PC-3 (cell line): Measurements from ENCODE around the gene GALNT15. TPM values are rescaled to one million over a fixed set of nuclear protein-coding genes. Genes with fewer than 3 reads are reported as not detected.

Experiments used
- ATAC-seq: fragments of 200-7000 bp; cut with Tn5 transposase; 2 replicates; pipeline ENCODE4 v1.9.1; 2020; ENCODE audit warnings: mild to moderate bottlenecking, moderate library complexity
- BruUV-seq: library from RNA; stranded (reverse); fragments of 400-500 nt; replicated peaks from 2 replicates; lab custom pipeline; 2021; lab: Mats Ljungman, UMichigan
- CTCF ChIA-PET: fragments of 300-600 bp; sonication (Branson Sonifier 250); formaldehyde crosslinking; loops from one replicate; lab custom pipeline; 2022; ENCODE audit warnings: antibody characterized with exemption; lab: Charles Lee
- POLR2A ChIA-PET: fragments of 300-600 bp; sonication (Branson Sonifier 250); formaldehyde crosslinking; loops from one replicate; lab custom pipeline; 2022; ENCODE audit warnings: antibody characterized with exemption; ENCODE audit not compliant: unreplicated experiment; lab: Charles Lee
- DNase-seq: peaks from one replicate; pipeline ENCODE4 v3.0.0-alpha.2; 2015
- H2AFZ ChIP-seq: fragments of 300-600 bp; sonication (generic); 2 replicates; pipeline ENCODE4 v1.6.0; 2016; ENCODE audit warnings: antibody characterized with exemption, low read length
- H3F3A ChIP-seq: fragments of 300-600 bp; sonication (generic); one replicate; pipeline ENCODE4 v1.6.0; 2017; ENCODE audit warnings: antibody characterized with exemption, low read length, control low read depth, mild to moderate bottlenecking; ENCODE audit not compliant: unreplicated experiment
- H3K27ac ChIP-seq: fragments of 300-600 bp; sonication (generic); 2 replicates; pipeline ENCODE4 v1.5.1; 2016; ENCODE audit warnings: mild to moderate bottlenecking, low read length
- H3K27me3 ChIP-seq: fragments of 300-600 bp; sonication (generic); 2 replicates; pipeline ENCODE4 v1.6.1; 2016; ENCODE audit warnings: low read length, mixed read lengths
- H3K36me3 ChIP-seq: fragments of 300-600 bp; sonication (generic); 2 replicates; pipeline ENCODE4 v1.6.1; 2016; ENCODE audit warnings: low read depth, mixed run types, low read length, mixed read lengths
- H3K4me1 ChIP-seq: fragments of 300-600 bp; sonication (generic); 2 replicates; pipeline ENCODE4 v1.5.1; 2016; ENCODE audit warnings: low read length; ENCODE audit not compliant: insufficient read depth
- H3K4me2 ChIP-seq: fragments of 300-600 bp; sonication (generic); 2 replicates; pipeline ENCODE4 v1.6.0; 2016; ENCODE audit warnings: low read length
- H3K4me3 ChIP-seq: fragments of 300-600 bp; sonication (generic); 2 replicates; pipeline ENCODE4 v1.5.1; 2016; ENCODE audit warnings: mild to moderate bottlenecking, low read length, mixed read lengths
- H3K79me2 ChIP-seq: fragments of 300-600 bp; sonication (generic); 2 replicates; pipeline ENCODE4 v1.6.1; 2017; ENCODE audit warnings: low read length, mixed read lengths
- H3K9ac ChIP-seq: fragments of 300-600 bp; sonication (generic); 2 replicates; pipeline ENCODE4 v1.6.0; 2016; ENCODE audit warnings: mild to moderate bottlenecking, low read length
- H3K9me2 ChIP-seq: fragments of 300-600 bp; sonication (generic); replicated peaks from 2 replicates; pipeline ENCODE4 v1.6.1; 2016; ENCODE audit warnings: mixed run types, low read length, mixed read lengths
- H3K9me3 ChIP-seq: fragments of 300-600 bp; sonication (generic); 2 replicates; pipeline ENCODE4 v1.6.1; 2016; ENCODE audit warnings: low read length, mixed read lengths
- H4K20me1 ChIP-seq: fragments of 300-600 bp; sonication (generic); 2 replicates; pipeline ENCODE4 v1.6.1; 2016; ENCODE audit warnings: low read length, mixed read lengths
- CTCF ChIP-seq: fragments of 300-600 bp; sonication (generic); conservative IDR thresholded peaks from 2 replicates; pipeline ENCODE4 v1.5.1; 2017; ENCODE audit warnings: antibody characterized with exemption, low read depth, mild to moderate bottlenecking, low read length
- EZH2 ChIP-seq: fragments of 300-600 bp; sonication (generic); IDR thresholded peaks from one replicate; pipeline ENCODE4 v1.6.1; 2017; ENCODE audit warnings: antibody characterized with exemption, mild to moderate bottlenecking, low read length; ENCODE audit not compliant: unreplicated experiment
- EZH2phosphoT487 ChIP-seq: fragments of 300-600 bp; sonication (generic); IDR thresholded peaks from 2 replicates; pipeline ENCODE4 v1.6.1; 2018; ENCODE audit warnings: mild to moderate bottlenecking, antibody characterized with exemption, low read length, borderline replicate concordance
- intact Hi-C: fragments of 100-400 bp; cut with micrococcal nuclease; formaldehyde crosslinking; loops from 2 replicates; pipeline ENCODE4 v1.9.0; 2023
- total RNA-seq: library from RNA; depleted of rRNA; stranded (reverse); fragments of >200 nt; gene quantifications from 2 replicates; pipeline ENCODE4 v1.2.3, GENCODE V29; 2014

Gene GALNT15
- total RNA-seq, 1 experiment from 2014 or later, result not detected

GRCh38 chr3:16224325-16224724 is 49.8 kb downstream of the GALNT15 start:
- no peaks in the 10 kb centered on the region for H3F3A ChIP-seq
- H3K79me2 ChIP-seq, result no peaks in the 10 kb centered on the region
- H3K4me3 ChIP-seq, result no peak overlapping the region
- H3K4me1 ChIP-seq, result no peaks in the 10 kb centered on the region
- H3K27me3 ChIP-seq, result no peaks in the 10 kb centered on the region
- H4K20me1 ChIP-seq, result no peaks in the 10 kb centered on the region
- H3K27ac ChIP-seq, result no peak overlapping the region
- intact Hi-C loops, result no loop called here
- ChIA-PET CTCF (no interaction called here), POLR2A (no interaction called here)
- H3K9me2 ChIP-seq, result no peaks in the 10 kb centered on the region
- H3K9me3 ChIP-seq, result no peaks in the 10 kb centered on the region
- no peak overlapping the region for H3K4me2 ChIP-seq
- no peak overlapping the region for H3K9ac ChIP-seq
- TF ChIP-seq EZH2 (no peak), CTCF (no peak), EZH2phosphoT487 (no peak)
- H2AFZ ChIP-seq, result no peak overlapping the region
- H3K36me3 ChIP-seq, result no peaks in the 10 kb centered on the region
- no TSS peak for BruUV-seq
- ATAC-seq, result no peak
- no peak for DNase-seq

GRCh38 chr3:16227566-16227965 is 53.1 kb downstream of the GALNT15 start:
- H3F3A ChIP-seq, result no peaks in the 10 kb centered on the region
- H3K4me3 ChIP-seq, result no peak overlapping the region
- H3K4me1 ChIP-seq, result no peaks in the 10 kb centered on the region
- TF ChIP-seq EZH2phosphoT487 (no peak), EZH2 (no peak), CTCF (no peak)
- no peaks in the 10 kb centered on the region for H3K9me3 ChIP-seq
- no peak overlapping the region for H3K27ac ChIP-seq
- H3K9ac ChIP-seq, result no peak overlapping the region
- H2AFZ ChIP-seq, result no peak overlapping the region
- BruUV-seq, result no TSS peak
- H4K20me1 ChIP-seq, result no peaks in the 10 kb centered on the region
- H3K27me3 ChIP-seq, result no peaks in the 10 kb centered on the region
- H3K36me3 ChIP-seq, result no peaks in the 10 kb centered on the region
- no peaks in the 10 kb centered on the region for H3K9me2 ChIP-seq
- ATAC-seq, result no peak
- no peaks in the 10 kb centered on the region for H3K79me2 ChIP-seq
- DNase-seq, result no peak
- H3K4me2 ChIP-seq, result no peak overlapping the region
- intact Hi-C loops, result no loop called here
- ChIA-PET CTCF (no interaction called here), POLR2A (no interaction called here)

- Histone ChIP-seq H3K4me2 (no peak overlapping the region), H3F3A (no peaks in the 10 kb centered on the region), H3K9me2 (no peaks in the 10 kb centered on the region), H3K27me3 (no peaks in the 10 kb centered on the region), H3K27ac (no peak overlapping the region), H3K9ac (no peak overlapping the region), H3K79me2 (no peaks in the 10 kb centered on the region), H3K36me3 (no peaks in the 10 kb centered on the region), H3K4me1 (no peaks in the 10 kb centered on the region), H4K20me1 (no peaks in the 10 kb centered on the region), H3K4me3 (no peak overlapping the region), H3K9me3 (no peaks in the 10 kb centered on the region), H2AFZ (no peak overlapping the region)
- ChIA-PET CTCF (no interaction called here), POLR2A (no interaction called here)
- ATAC-seq (no peak), DNase-seq (no peak)
- no peak for TF ChIP-seq CTCF
- TF ChIP-seq EZH2, result no peak
- no peak for TF ChIP-seq EZH2phosphoT487
- intact Hi-C loops, result no loop called here
- no TSS peak for BruUV-seq
Measured at GRCh38 chr3:16229681-16230080, 55.2 kb downstream of the GALNT15 start.
